Right ventricle myocardium superior (tissue), 1 donor: ENCODE results near the gene ZSWIM9. TPM values are rescaled to one million over a fixed set of nuclear protein-coding genes. Genes with fewer than 3 reads are reported as not detected.
"Not testable (repeated sequence)": the region's sequence is repeated elsewhere in the genome, so short reads cannot be mapped to it uniquely, and the experiment has no call there.

ENCODE experiments used
- ATAC-seq: fragments of 200-7000 bp; cut with Tn5 transposase; one replicate; pipeline ENCODE4 v1.9.1; 2020; ENCODE audit warnings: mild to moderate bottlenecking; ENCODE audit not compliant: poor library complexity
- DNase-seq: peaks from one replicate; pipeline ENCODE4 v3.0.0-alpha.2; 2020
- intact Hi-C: fragments of 100-400 bp; cut with DNase I; formaldehyde crosslinking; loops from one replicate; pipeline ENCODE4 v1.11.2; 2022
- total RNA-seq: library from RNA; stranded (reverse); fragmentation: NEBNext Ultra II Directional; extraction: Animal tissue kit (Norgen Biotek cat#: 25700); gene quantifications from one replicate; pipeline ENCODE4 v1.2.1, GENCODE V29; 2021
- donor health status: DM: no; HTN: yes; CAD: no; lungs with severe emphysema.

ZSWIM9 gene
- total RNA-seq, 1 donor from 2014 or later: 6.9 TPM

DNA sequence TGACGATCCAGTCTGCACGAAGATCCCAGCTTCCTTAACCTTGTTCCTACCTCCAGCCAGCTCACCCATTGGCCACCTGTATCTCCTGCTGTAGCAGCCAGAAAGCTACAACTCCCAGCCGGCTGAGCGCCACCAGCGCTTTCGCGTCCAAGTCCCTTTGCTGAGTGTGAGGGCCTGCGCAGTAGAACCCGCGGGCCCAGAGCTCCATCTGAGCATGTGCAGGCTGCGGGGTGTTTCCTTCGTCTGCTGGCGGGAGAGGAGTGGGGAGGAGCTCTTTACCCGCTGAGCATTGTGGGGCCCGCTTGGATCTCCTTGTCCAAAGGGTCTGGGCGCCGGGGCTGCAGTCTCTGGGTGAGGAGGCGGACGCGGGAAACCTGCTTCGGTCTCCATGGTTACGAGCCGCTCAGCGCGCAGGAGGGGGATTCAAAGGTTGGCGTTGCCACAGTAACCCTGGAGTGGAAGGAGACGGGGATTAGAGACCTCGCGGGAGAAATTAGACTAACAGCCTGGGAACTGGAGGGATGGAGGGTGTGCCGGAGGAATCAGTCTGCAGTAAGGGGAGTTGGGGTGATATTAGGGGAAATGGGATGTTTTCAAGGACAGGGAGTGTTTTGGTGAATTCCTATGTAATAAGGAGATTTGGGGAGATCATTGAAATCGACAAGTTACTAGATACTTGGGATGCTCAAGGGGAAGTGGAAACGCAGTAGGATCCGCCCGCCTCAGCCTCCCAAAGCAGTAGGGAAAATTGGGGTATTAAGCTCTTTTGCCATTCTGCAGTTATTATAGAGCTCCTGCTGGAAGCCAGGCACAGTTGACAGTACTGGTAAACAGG lies 33.5 kb downstream of the ZSWIM9 start:
- ATAC-seq (peak; percentile 100), DNase-seq (peak; percentile 96)
- intact Hi-C loops: no loop called here

DNA sequence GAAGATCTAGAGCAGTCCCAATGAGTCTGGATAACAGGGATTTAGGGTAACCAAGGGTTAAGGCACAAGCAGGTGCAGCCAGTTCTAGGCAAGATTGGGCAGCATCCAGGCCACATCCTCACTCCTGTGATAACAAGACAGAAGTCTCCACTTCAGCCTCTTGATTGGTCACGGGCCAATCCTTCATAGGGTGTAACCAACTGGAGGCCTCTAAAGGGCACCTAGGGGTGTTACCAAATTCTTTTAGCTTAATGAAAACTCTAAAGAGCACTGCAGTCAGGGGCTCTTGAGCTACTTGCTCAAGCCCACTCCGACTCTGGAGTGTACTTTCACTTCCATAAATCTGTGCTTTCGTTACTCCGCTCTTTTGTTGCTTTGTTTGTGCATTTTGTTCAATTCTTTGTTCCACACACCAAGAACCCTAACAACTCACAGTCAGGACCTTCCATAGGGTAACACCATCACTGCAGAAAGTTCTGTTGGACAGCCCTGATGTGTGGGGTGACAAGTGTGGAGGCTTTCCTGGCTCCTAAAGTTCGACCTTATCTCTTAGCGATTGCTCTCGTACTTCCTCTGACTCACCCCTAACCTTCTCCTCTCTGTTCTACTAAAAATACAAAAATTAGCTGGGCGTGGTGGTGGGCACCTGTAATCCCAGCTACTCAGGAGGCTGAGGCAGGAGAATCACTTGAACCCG lies 36.1 kb downstream of the ZSWIM9 start:
- DNase-seq (no peak), ATAC-seq (no peak)
- intact Hi-C loops: no loop called here

DNA sequence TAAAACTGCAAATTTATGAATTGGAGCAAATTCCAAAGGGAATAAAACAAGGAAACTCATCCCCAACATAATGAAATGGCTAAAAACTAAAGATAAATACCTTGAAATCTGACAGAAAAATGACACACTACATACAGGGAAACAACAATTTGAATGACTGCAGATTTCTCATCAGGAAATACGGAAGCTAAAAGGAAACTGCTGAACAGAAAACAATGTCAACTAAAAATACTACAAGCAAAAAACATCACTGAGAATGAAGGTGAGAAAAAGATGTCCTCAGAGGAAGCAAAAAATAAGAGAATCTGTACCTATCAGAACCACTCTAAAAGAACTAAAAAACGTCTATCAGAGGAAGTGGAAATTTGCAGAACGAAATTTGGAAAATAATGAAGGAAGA lies 39.5 kb downstream of the ZSWIM9 start:
- ATAC-seq (no peak), DNase-seq (no peak)
- intact Hi-C loops: no loop called here

DNA sequence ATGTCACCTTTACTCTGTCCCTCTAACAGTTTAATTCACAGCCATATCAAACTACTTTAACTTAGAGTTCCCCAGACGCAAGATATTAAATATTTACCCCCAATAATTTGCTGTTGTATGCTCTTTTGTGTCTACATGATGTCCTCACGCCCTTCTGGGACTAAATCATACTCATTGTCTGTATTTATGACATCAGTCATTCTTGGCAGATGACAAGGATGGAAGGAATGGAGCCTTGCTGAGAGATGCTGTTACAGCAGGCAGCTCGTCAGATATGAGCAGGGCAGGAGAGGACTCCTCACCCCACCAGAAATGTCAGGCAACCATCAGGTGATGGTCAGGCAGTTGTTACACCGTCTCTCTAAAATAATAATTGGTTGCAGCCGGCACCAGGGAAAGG lies 43.5 kb downstream of the ZSWIM9 start:
- ATAC-seq: no peak
- intact Hi-C loops: no loop called here
- DNase-seq: no peak

DNA sequence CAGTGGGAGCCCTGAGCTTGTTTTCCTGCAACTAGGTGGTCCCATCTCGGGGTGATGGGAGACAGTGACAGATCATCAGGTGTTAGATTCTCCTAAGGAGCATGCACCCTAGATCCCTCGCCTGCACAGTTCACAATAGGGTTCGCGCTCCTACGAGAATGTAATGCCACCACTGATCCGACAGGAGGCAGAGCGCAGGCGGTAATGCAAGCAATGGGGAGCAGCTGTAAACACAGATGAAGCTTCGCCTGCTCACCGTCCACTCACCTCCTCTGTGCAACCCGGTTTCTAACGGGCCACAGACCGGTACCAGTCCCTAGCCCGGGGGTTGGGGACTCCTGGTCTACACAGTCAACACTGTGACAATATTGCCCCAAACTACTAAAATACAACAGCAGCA lies 46.5 kb downstream of the ZSWIM9 start:
- intact Hi-C loops: no loop called here
- no peak for DNase-seq
- ATAC-seq: no peak

DNA sequence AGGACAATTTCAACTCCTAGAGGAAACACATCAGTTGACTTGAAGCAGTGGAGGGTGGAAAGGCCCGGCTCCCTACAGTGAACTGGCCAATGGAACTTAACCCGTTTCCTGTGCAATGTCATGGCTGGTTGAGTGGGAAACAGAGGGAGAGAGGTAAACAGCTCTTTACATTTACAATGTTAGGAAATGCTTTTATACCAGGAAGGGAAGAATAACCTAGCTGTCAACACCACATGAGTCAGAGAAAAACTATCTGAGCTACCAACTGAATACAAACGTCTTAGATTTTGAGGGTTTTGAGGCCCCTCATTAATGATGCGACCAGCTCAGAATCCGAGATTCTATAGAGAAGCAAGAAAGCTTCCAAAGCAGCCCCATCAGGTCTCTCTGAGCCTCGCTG lies 48.5 kb downstream of the ZSWIM9 start:
- ATAC-seq (no peak), DNase-seq (no peak)
- intact Hi-C loops: no loop called here

DNA sequence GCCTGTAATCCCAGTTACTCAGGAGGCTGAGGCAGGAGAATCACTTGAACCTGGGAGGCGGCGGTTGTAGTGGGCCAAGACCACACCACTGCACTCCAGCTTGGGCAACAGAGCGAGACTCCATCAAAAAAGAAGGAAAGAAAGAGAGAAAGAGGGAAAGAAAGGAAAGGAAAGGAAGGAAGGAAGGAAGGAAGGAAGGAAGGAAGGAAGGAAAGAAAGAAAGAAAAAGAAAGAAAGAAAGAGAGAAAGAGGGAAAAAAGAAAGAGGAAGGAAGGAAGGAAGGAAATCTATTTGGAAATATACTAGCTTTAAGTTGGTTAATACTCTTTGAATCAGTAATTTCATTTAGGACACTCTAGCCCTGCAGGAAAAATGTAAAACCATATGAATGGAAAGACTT lies 50.3 kb downstream of the ZSWIM9 start:
- ATAC-seq, DNase-seq, intact Hi-C loops: not testable (repeated sequence)

DNA sequence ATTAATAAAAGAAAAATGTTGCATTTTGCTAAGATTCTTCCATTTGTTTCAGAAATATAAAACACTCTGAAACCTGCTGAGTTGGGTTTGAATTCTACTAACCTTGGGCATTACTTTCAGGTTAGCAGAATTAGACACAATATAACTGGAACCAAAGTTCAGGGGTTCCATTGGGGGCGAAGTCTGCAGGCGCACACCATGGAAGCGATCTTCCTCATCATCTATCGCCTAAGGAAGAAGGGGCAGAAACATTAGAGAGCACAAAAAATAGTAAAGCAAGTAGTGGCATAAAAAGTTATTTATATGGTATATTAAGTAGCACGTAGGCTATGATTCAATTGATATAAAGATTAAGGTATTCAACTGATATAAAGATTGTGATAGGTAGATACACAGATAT lies 51.1 kb downstream of the ZSWIM9 start:
- intact Hi-C loops: no loop called here
- ATAC-seq (no peak), DNase-seq (no peak)

DNA sequence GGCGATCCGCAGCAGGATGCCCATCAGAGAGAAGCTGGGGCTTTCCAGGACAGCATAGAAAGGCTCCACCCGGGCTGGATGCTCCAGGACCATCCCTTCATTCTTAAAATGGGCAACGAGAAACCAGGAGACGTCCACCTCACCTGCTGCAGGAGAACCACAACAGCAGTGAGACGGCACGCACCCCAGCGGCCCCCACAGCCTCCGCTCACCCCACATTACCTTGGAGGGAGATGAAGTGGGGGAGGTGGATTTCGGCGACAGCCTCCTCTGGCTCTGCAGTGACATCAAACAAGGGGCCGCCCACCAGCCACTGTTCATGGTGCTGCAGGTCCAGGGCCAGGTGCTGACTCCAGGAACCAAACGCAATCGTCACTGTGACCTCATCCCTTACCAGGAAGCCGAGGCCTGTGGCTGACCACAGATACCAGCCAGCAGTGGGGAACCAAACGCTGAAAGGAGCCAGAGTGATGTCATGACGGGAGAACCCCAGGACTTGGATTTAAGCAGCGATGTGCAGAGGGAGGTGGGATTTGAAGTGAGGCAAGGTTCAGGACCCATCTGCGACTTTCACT lies 60.2 kb downstream of the ZSWIM9 start:
- DNase-seq: no peak
- no peak for ATAC-seq
- intact Hi-C loops: no loop called here

DNA sequence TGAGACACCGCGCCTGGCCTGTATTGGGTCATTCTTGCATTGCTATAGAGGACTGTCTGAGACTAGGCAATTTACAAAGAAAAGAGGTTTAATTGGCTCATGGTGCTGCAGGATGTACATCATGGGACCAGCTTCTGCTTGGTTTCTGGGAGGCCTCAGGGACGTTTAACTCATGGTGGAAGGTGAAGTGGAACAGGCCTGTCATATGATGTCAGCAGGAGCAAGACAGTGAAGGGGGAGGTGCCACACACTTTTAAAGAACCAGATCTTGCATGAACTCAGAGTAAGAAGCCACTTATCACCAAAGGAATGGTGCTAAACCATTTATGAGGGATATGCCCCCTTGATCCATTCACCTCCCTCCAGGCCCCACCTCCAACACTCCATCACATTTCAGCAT lies 66.6 kb downstream of the ZSWIM9 start:
- intact Hi-C loops: no loop called here
- DNase-seq: no peak
- no peak for ATAC-seq

DNA sequence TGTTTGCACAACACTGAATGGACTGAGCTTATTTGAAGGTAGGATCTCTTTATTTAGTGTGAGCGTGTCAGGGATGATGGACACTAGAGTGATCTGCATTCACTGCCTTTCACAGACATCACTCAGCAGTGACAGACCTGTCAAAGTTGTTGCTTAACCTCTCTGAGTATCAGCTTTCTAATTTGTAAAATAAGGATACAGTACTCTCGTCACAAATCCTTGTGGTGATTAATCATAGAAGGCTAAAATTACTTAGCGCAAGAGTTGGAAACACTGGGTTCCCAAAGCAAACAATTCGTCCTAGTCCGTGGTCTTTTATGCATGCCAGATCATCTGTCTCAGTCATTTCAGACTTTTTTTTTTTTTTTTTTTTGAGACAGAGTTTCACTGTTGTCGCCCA lies 68.6 kb downstream of the ZSWIM9 start:
- no peak for ATAC-seq
- intact Hi-C loops: no loop called here
- DNase-seq: no peak

DNA sequence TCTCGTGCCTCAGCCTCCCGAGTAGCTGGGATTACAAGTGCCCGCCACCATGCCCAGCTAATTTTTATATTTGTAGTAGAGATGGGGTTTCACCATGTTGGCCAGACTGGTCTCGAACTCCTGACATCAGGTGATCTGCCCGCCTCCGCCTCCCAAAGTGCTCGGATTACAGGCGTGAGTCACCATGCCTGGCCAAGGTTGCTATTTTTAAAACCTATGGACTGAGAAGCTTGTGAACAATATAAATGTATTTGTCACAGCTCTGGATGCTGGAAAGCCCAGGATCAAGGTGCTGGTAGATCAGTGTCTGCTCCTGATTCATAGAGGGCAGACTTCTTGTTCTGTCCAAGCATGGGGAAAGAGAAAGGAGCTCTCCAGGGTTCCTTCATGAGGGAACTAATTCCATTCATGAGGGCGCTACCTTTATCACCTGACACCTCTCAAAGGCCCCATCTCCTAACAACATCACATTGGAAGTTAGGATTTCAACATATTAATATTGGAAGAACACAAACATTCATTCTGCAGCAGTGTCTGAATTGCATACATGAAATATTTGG lies 69.2 kb downstream of the ZSWIM9 start:
- DNase-seq: no peak
- intact Hi-C loops: no loop called here
- no peak for ATAC-seq

DNA sequence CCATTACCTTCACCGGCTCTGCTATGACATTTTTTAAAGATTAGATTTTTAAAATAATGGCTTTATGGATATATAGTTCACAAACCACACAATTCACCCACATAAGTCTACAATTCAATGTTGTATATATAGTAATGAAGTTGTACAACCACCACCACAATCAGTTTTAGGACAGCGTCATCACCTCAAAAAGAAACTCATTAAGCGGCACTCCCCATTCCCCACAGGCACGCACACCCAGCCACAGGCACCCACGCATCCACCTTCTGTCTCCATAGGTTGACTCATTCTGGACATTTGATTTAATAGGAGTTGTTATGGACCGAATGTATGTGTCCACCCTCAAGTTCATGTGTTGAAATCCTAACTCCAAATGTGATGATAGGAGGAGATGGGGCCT lies 71.3 kb downstream of the ZSWIM9 start:
- DNase-seq, ATAC-seq: not testable (repeated sequence)

DNA sequence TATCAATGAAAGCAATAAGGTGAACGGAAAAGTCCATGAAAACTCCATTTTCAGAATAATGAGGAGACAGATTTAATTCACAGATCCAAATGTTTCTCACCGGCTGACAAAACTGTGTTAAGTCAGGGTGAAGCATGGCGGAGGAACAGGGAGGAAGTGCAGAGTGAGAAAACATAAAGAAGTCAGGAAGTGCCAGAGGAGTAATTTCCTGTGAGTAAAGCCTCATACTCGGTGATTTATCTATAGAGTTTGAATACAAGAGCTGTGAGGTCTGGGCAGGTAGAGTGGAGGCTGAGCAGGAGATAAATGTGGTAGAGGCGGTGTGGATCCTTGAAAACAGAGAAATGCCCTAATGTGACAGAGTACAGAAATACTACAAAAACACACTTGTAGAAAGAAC lies 73.8 kb downstream of the ZSWIM9 start:
- ATAC-seq (no peak), DNase-seq (no peak)

More for the DNA sequence above, 71.3 kb downstream of the ZSWIM9 start:
- intact Hi-C loops: not testable (repeated sequence)

DNA sequence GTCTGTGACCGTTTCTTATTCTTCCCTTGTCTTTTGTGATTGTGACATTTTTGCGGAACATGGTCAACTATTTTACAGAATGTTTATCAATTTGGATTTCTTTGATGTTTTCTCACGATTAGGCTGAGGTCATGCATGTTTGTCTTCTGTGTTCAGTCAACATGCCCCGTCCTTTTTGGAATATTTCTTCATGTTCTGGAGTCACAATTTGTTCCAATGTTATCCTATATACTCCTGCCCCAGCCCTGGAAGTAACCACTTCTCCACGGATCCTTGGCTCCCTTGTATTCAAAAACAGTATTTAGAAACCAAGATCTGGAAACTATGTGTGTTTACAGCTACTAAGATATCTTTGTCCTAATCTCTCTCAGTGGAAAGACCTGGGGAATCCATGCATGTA lies 75.6 kb downstream of the ZSWIM9 start:
- intact Hi-C loops: no loop called here
- no peak for DNase-seq
- no peak for ATAC-seq

More for the DNA sequence above, 73.8 kb downstream of the ZSWIM9 start:
- intact Hi-C loops: no loop called here

DNA sequence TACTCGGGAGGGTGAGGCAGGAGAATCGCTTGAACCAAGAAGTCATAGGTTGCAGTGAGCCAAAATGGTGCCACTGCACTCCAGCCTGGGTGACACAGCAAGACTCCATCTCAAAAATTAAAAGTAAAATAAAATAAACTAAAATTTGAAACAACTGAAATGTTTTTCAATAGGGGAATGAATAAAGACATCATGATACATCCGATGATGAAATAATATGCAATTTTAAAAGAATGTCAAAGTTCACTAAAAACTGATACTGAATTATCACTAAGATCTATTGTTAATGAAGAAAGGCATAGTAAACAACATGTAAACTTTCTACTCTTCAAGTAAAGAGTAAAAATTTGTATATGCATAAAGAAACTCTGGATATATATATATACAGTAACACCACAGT lies 76.7 kb downstream of the ZSWIM9 start:
- DNase-seq: no peak
- intact Hi-C loops: no loop called here

More for the DNA sequence above, 76.7 kb downstream of the ZSWIM9 start:
- ATAC-seq: no peak
